Ramos (cell line): ENCODE data around the gene SSTR3.

ENCODE experiments used
- in situ Hi-C: fragments of 300-500 bp; cut with MboI; formaldehyde crosslinking; loops from one replicate; pipeline ENCODE4 v1.14.3; 2022; ENCODE audit warnings: low sequenced_read_pairs; ENCODE audit not compliant: unreplicated experiment

The SSTR3 gene

GRCh38 chr22:37198258-37199102 is 13.8 kb downstream of the SSTR3 start:
- in situ Hi-C loops, result no loop called here

- in situ Hi-C loops, result no loop called here
Observed at GRCh38 chr22:37197451-37198257, 14.6 kb downstream of the SSTR3 start.

GRCh38 chr22:37196539-37197450 is 15.5 kb downstream of the SSTR3 start:
- in situ Hi-C loops, result no loop called here

GRCh38 chr22:37195921-37196320 is 16.4 kb downstream of the SSTR3 start:
- in situ Hi-C loops, result no loop called here

- in situ Hi-C loops, result no loop called here
Observed at GRCh38 chr22:37194750-37195149, 17.5 kb downstream of the SSTR3 start.

- in situ Hi-C loops, result no loop called here
Observed at GRCh38 chr22:37193629-37194191, 18.6 kb downstream of the SSTR3 start.

GRCh38 chr22:37192741-37193140 is 19.5 kb downstream of the SSTR3 start:
- in situ Hi-C loops, result no loop called here

GRCh38 chr22:37192204-37192603 is 20.1 kb downstream of the SSTR3 start:
- in situ Hi-C loops, result no loop called here

- in situ Hi-C loops, result no loop called here
Observed at GRCh38 chr22:37190262-37190780, 22.0 kb downstream of the SSTR3 start.

GRCh38 chr22:37188901-37189466 is 23.3 kb downstream of the SSTR3 start:
- in situ Hi-C loops, result no loop called here

GRCh38 chr22:37187891-37188761 is 24.2 kb downstream of the SSTR3 start, which contains the start of gene C1QTNF6:
C1QTNF6 (minus strand) TSS chr22:37188247; CDS start chr22:37188213, 34 bp downstream.
- in situ Hi-C loops, result no loop called here

GRCh38 chr22:37187552-37187890 is 24.8 kb downstream of the SSTR3 start:
- in situ Hi-C loops, result no loop called here

- in situ Hi-C loops, result no loop called here
Observed at GRCh38 chr22:37186997-37187522, 25.2 kb downstream of the SSTR3 start.

GRCh38 chr22:37186228-37186996 is 25.9 kb downstream of the SSTR3 start:
- in situ Hi-C loops, result no loop called here

GRCh38 chr22:37185646-37186227 is 26.5 kb downstream of the SSTR3 start:
- in situ Hi-C loops, result no loop called here

- in situ Hi-C loops, result no loop called here
Observed at GRCh38 chr22:37184816-37185541, 27.3 kb downstream of the SSTR3 start.

GRCh38 chr22:37184380-37184755 is 27.9 kb downstream of the SSTR3 start:
- in situ Hi-C loops, result no loop called here
